Adrenal gland (tissue), 12 donors: ENCODE data around the gene CRIP1. TPM values are rescaled to one million over a fixed set of nuclear protein-coding genes. Genes with fewer than 3 reads are reported as not detected.

ENCODE experiments used
- DNase-seq, 7 donors: peaks; one replicate each; pipeline ENCODE4 v3.0.0-alpha.2; 2019 to 2020
- H3K27ac ChIP-seq, 5 donors: fragments of 200-600 bp; sonication (generic) in 4 of 5; 1 replicate in 3 of 5; 2 replicates in 2 of 5; pipeline versions ENCODE4 v1.5.1 to v1.8.0; 2016 to 2020; ENCODE audit warnings: mild to moderate bottlenecking in 1 of 5
- H3K27me3 ChIP-seq: fragments of 200-600 bp; 2 replicates; pipeline ENCODE4 v1.8.0; 2021
- H3K36me3 ChIP-seq, 2 donors: fragments of 200-600 bp; replicated peaks in 1 of 2; 1 replicate in 1 of 2; 2 replicates in 1 of 2; pipeline versions ENCODE4 v1.5.1 to v1.8.0; 2018 to 2022
- H3K4me1 ChIP-seq, 2 donors: fragments of 200-600 bp; replicated peaks in 1 of 2; 1 replicate in 1 of 2; 2 replicates in 1 of 2; pipeline versions ENCODE4 v1.5.1 to v1.8.0; 2018 to 2021
- H3K4me3 ChIP-seq, 4 donors: fragments of 200-600 bp; sonication (generic) in 3 of 4; one replicate each; pipeline ENCODE4 v1.5.1; 2016 to 2018
- H3K9me3 ChIP-seq, 3 donors: fragments of 200-600 bp; sonication (generic) in 1 of 3; replicated peaks in 1 of 3; 1 replicate in 2 of 3; 2 replicates in 1 of 3; pipeline versions ENCODE4 v1.5.1 to v1.8.0; 2016 to 2021
- POLR2A ChIP-seq, 2 donors: fragments of 450-650 bp; IDR thresholded peaks; one replicate each; pipeline ENCODE4 v1.6.1; 2017; ENCODE audit warnings: antibody characterized with exemption in 2 of 2, mild to moderate bottlenecking in 2 of 2, moderate library complexity in 1 of 2
- WGBS, 4 donors: extraction: QIAGEN DNeasy Blood & Tissue Kit in 2 of 4; methylation state at CpG; one replicate each; pipeline versions ENCODE4 v1.1.5 to v1.1.7; 2013 to 2017; 5-methylcytosine and 5-hydroxymethylcytosine counted together
- intact Hi-C, 2 donors: fragments of 100-400 bp; cut with DNase I; formaldehyde crosslinking; loops; one replicate each; pipeline versions ENCODE4 v1.14.1 to v1.15.0; 2022 to 2023
- polyA plus RNA-seq, 3 donors: library from polyadenylated mRNA; stranded (reverse); fragments of 200-250 nt in 2 of 3; fragments of 350-450 nt in 1 of 3; fragmentation: Illumina TruSeq in 1 of 3; extraction: RNeasy Lipid Tissue Mini Kit (QIAGEN cat#74804) in 1 of 3; gene quantifications; one replicate each; pipeline ENCODE4 v1.2.3, GENCODE V29; 2013 to 2014
- total RNA-seq, 9 donors: library from RNA; depleted of rRNA in 4 of 9; stranded (reverse); fragments of >200 nt in 4 of 9; fragments of 120-200 nt in 1 of 9; fragmentation: NEBNext Ultra II Directional in 1 of 9; extraction: Animal tissue kit (Norgen Biotek cat#: 25700) in 1 of 9; gene quantifications; one replicate each; pipeline versions ENCODE4 v1.1.0 to v1.2.4, GENCODE V29; 2013 to 2023
- TF ChIP-seq, protein P1 (sequence below), 6 experiments: fragments of 450-650 bp in 4 of 6; fragments of 200-600 bp in 2 of 6; sonication (generic) in 1 of 6; IDR thresholded peaks; 1 replicate in 5 of 6; 2 replicates in 1 of 6; pipeline versions ENCODE4 v1.5.1 to v1.8.0; 2016 to 2021; ENCODE audit warnings: antibody characterized with exemption in 6 of 6, mild to moderate bottlenecking in 2 of 6, moderate library complexity in 1 of 6
- donor health status: healthy with polysubstance abuse.
- donor health status: Bipolar disorder and iron deficiency.
- donor health status: DM: yes; HTN: yes; CAD: no.
- donor health status: DM: no; HTN: no; CAD: no.
- donor health status: DM: no; HTN: no; CAD: no.
- donor health status: DM: yes; HTN: yes; CAD: no.

CRIP1 gene
- total and polyA plus RNA-seq, 12 donors, result 1.9 to 157 (median 9.3) TPM

DNA sequence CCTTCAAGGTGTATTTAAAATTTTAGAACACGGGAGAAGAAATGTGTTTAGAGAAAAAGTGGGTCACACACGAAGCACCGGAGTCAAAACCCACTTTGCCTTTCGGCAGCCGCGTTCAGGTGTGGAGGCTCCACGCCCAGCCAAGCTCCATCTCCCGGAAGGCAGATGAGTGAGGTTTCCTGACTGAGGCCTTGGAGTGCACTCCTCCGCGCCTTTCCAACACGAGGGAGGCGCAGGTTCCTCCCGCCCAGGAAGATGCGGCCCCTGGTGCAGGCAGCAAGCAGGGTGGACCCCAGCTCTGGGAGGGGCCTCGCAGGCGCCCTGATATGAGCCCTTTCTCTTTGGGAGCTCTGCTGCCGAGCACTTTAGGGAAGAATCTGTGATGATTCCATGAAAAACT lies 44.6 kb upstream of the CRIP1 start:
- H3K27me3 ChIP-seq, result no peaks in the 10 kb centered on the region
- H3K9me3 ChIP-seq, result no peaks in the 10 kb centered on the region
- intact Hi-C loops, result no loop called here
- no peak overlapping the region for H3K4me3 ChIP-seq
- H3K4me1 ChIP-seq, result no peaks in the 10 kb centered on the region
- no peaks in the 10 kb centered on the region for H3K36me3 ChIP-seq
- no peak overlapping the region for H3K27ac ChIP-seq
- no peak for DNase-seq
- TF ChIP-seq POLR2A (IDR thresholded peaks at IDR 0.05), result no peak
- TF ChIP-seq, protein P1, sequence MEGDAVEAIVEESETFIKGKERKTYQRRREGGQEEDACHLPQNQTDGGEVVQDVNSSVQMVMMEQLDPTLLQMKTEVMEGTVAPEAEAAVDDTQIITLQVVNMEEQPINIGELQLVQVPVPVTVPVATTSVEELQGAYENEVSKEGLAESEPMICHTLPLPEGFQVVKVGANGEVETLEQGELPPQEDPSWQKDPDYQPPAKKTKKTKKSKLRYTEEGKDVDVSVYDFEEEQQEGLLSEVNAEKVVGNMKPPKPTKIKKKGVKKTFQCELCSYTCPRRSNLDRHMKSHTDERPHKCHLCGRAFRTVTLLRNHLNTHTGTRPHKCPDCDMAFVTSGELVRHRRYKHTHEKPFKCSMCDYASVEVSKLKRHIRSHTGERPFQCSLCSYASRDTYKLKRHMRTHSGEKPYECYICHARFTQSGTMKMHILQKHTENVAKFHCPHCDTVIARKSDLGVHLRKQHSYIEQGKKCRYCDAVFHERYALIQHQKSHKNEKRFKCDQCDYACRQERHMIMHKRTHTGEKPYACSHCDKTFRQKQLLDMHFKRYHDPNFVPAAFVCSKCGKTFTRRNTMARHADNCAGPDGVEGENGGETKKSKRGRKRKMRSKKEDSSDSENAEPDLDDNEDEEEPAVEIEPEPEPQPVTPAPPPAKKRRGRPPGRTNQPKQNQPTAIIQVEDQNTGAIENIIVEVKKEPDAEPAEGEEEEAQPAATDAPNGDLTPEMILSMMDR (IDR thresholded peaks at IDR 0.05), result no peak
- 74 to 84% (median 80%) methylated on average over 11 to 17 of the region's 17 CpGs for whole genome bisulfite sequencing, 4 donors

DNA sequence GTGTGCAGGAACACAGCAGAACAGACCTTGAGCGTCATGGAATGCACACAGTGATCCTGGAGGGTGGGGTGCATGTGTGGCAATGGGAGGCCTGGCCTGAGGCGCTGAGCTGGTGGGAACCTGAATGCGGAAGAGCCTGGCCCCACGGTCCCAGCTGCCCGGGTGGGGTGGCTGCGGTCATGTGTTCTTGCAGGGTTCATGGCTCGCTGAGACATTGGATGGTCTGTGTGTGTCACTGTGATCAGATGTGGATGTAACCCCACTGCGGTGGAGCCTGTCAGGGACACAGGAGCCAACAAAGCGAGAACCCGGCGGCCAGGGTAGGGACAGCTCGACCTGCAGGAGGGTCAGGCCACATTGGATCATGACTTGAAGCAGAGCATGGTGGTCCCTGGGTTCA lies 43.9 kb upstream of the CRIP1 start:
- TF ChIP-seq, protein P1 (IDR thresholded peaks at IDR 0.05), result no peak
- TF ChIP-seq POLR2A (IDR thresholded peaks at IDR 0.05), result no peak
- WGBS, 4 donors, result 81 to 86% (median 85%) methylated on average over 11 to 12 of the region's 12 CpGs
- intact Hi-C loops, result no loop called here
- no peak for DNase-seq
- no peaks in the 10 kb centered on the region for H3K36me3 ChIP-seq
- no peak overlapping the region for H3K4me3 ChIP-seq
- no peaks in the 10 kb centered on the region for H3K9me3 ChIP-seq
- H3K27ac ChIP-seq, result no peak overlapping the region
- H3K4me1 ChIP-seq, result no peaks in the 10 kb centered on the region
- H3K27me3 ChIP-seq, result no peaks in the 10 kb centered on the region

DNA sequence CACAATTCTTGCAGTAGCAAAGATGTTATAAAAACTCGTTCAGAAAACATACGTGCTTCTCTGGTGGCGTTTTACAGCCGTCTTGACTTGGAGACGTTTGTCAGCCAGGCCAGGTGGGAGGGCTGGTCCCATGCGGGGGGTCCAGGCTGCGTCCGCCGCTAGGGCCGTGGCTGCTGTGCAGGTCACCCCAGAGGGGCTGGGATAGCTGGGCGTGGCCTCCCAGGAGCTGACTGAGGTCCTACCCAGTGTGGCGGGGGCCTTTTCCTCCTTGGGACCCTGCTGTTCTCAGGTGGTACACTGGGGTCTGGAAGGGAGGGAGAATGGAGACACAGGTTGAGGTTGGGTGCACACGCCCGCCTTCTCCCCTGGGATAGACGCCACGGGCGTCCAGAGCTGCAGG lies 41.8 kb upstream of the CRIP1 start:
- Histone ChIP-seq H3K27me3 (no peaks in the 10 kb centered on the region), H3K9me3 (no peaks in the 10 kb centered on the region), H3K27ac (no peak overlapping the region), H3K36me3 (peaks cover 0 to 1% of the 10 kb centered on the region in 2 donors), H3K4me3 (no peak overlapping the region), H3K4me1 (peaks cover 0 to 7% of the 10 kb centered on the region in 2 donors)
- intact Hi-C loops, result loop anchor here in 1 of 2 donors (5.0 kb wide), 1 partner anchor 42 kb away; the partner anchor contains the start of gene CRIP1
- 87 to 92% (median 89%) methylated on average over 8 to 17 of the region's 17 CpGs for WGBS, 4 donors
- TF ChIP-seq POLR2A (IDR thresholded peaks at IDR 0.05), result no peak
- TF ChIP-seq, protein P1 (IDR thresholded peaks at IDR 0.05), result no peak
- no peak for DNase-seq

DNA sequence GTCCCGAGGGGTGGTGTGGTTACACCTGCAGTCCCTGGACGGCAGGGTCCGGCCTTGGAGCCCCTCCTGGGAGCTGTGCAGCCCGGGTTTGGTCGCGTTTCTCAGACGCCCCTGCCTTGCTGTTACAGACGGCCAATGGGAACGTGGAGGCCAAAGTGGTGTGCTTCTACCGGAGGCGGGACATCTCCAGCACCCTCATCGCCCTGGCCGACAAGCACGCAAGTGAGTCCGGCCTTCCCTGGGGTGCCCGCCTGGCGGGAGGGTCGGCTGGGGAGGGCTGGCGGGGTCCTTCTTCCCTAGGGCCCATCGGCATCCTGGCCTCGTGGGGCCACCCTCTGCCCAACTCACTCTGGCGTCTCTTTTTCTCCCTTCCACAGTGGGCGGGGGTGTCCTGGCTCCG lies 41.4 kb upstream of the CRIP1 start:
- TF ChIP-seq, protein P1 (IDR thresholded peaks at IDR 0.05), result no peak
- TF ChIP-seq POLR2A (IDR thresholded peaks at IDR 0.05), result no peak
- intact Hi-C loops, result loop anchor here in 1 of 2 donors (5.0 kb wide), 1 partner anchor 42 kb away; the partner anchor contains the start of gene CRIP1
- no peak for DNase-seq
- H3K4me3 ChIP-seq, result no peak overlapping the region
- no peaks in the 10 kb centered on the region for H3K27me3 ChIP-seq
- peaks cover 0 to 6% of the 10 kb centered on the region in 2 donors for H3K36me3 ChIP-seq
- peaks cover 0 to 7% of the 10 kb centered on the region in 2 donors for H3K4me1 ChIP-seq
- H3K9me3 ChIP-seq, result no peaks in the 10 kb centered on the region
- no peak overlapping the region for H3K27ac ChIP-seq
- 85 to 92% (median 90%) methylated on average over 7 to 24 of the region's 24 CpGs for WGBS, 4 donors
